HCT116 (cell line): ENCODE results near the gene FAP. TPM values are rescaled to one million over a fixed set of nuclear protein-coding genes. Genes with fewer than 3 reads are reported as not detected.

Experiments
- ATAC-seq: fragments of 200-7000 bp; cut with Tn5 transposase; 2 replicates; pipeline ENCODE4 v1.9.1; 2020; ENCODE audit warnings: mild to moderate bottlenecking, moderate library complexity
- BruUV-seq: library from RNA; stranded (reverse); fragments of 400-500 nt; replicated peaks from 2 replicates; lab custom pipeline; 2021; lab: Mats Ljungman, UMichigan
- CTCF ChIA-PET: fragments of 300-600 bp; sonication (Branson Sonifier 250); formaldehyde crosslinking; loops from one replicate; lab custom pipeline; 2021; ENCODE audit warnings: antibody characterized with exemption; lab: Charles Lee
- POLR2A ChIA-PET: fragments of 300-600, 350-600 bp; sonication (Branson Sonifier 250); formaldehyde crosslinking; loops from one replicate; lab custom pipeline; 2021; ENCODE audit warnings: antibody characterized with exemption; lab: Charles Lee
- RAD21 ChIA-PET, 2 experiments: fragments of 300-600 bp; sonication (Branson Sonifier 250); formaldehyde crosslinking; loops; one replicate each; lab custom pipeline; 2023; ENCODE audit warnings: low total read pairs in 2 of 2; ENCODE audit not compliant: uncharacterized antibody in 2 of 2, unreplicated experiment in 2 of 2, low non-redundant PET in 1 of 2; lab: Charles Lee
- DNase-seq: peaks from one replicate; pipeline ENCODE4 v3.0.0-alpha.2; 2010; ENCODE audit warnings: low read depth, low spot score
- H2AFZ ChIP-seq: fragments of 200-600 bp; shearing (Covaris generic), sonication (generic); 2 replicates; pipeline ENCODE4 v1.6.1; 2017; ENCODE audit warnings: low read depth, mixed run types, mixed read lengths, antibody characterized with exemption, low read length; ENCODE audit not compliant: poor library complexity, severe bottlenecking
- H3K27ac ChIP-seq: 2 replicates; pipeline ENCODE4 v1.5.1; 2012; ENCODE audit warnings: low read depth, low read length
- H3K27me3 ChIP-seq: fragments of 200-600 bp; sonication (generic); 2 replicates; pipeline ENCODE4 v1.6.1; 2016; ENCODE audit warnings: mixed run types, low read length, mixed read lengths; ENCODE audit not compliant: insufficient read depth
- H3K36me3 ChIP-seq, 2 experiments: fragments of 200-500 bp in 1 of 2; fragments of 200-600 bp in 1 of 2; sonication (Bioruptor generic) in 1 of 2; sonication (generic) in 1 of 2; 2 replicates each; pipeline versions ENCODE4 v1.5.1 to v1.6.1; 2014 to 2016; ENCODE audit warnings: low read length in 2 of 2, inconsistent platforms in 1 of 2, mixed read lengths in 1 of 2, mixed run types in 1 of 2; ENCODE audit not compliant: insufficient read depth in 2 of 2, control insufficient read depth in 1 of 2
- H3K4me1 ChIP-seq, 2 experiments: fragments of 200-600 bp in 1 of 2; sonication (generic) in 1 of 2; 2 replicates each; pipeline versions ENCODE4 v1.5.1 to v1.6.1; 2012 to 2017; ENCODE audit warnings: low read length in 2 of 2, inconsistent platforms in 1 of 2, mild to moderate bottlenecking in 1 of 2, mixed read lengths in 1 of 2, mixed run types in 1 of 2, moderate library complexity in 1 of 2; ENCODE audit not compliant: insufficient read depth in 2 of 2, control insufficient read depth in 1 of 2
- H3K4me2 ChIP-seq: fragments of 200-600 bp; sonication (generic); 2 replicates; pipeline ENCODE4 v1.6.1; 2017; ENCODE audit warnings: mixed run types, low read length, mixed read lengths
- H3K4me3 ChIP-seq, 2 experiments: fragments of 200-600 bp in 1 of 2; sonication (generic) in 1 of 2; replicated peaks in 1 of 2; 2 replicates each; pipeline ENCODE4 v1.5.1; 2011 to 2016; ENCODE audit warnings: low read length in 2 of 2, control low read depth in 1 of 2, low read depth in 1 of 2, mild to moderate bottlenecking in 1 of 2, mixed read lengths in 1 of 2, mixed run types in 1 of 2
- H3K79me2 ChIP-seq: fragments of 200-600 bp; sonication (generic); 2 replicates; pipeline ENCODE4 v1.6.1; 2017; ENCODE audit warnings: mild to moderate bottlenecking, mixed run types, low read length, moderate library complexity, mixed read lengths; ENCODE audit not compliant: insufficient read depth
- H3K9ac ChIP-seq: fragments of 200-600 bp; sonication (generic); 2 replicates; pipeline ENCODE4 v1.6.1; 2016; ENCODE audit warnings: low read length, mixed read lengths
- H3K9me2 ChIP-seq: fragments of 200-600 bp; sonication (generic), shearing (Covaris generic); 2 replicates; pipeline ENCODE4 v1.6.1; 2017; ENCODE audit warnings: mixed run types, mild to moderate bottlenecking, moderate library complexity; ENCODE audit not compliant: insufficient read depth
- H3K9me3 ChIP-seq, 2 experiments: fragments of 200-500 bp in 1 of 2; fragments of 200-600 bp in 1 of 2; sonication (Bioruptor generic) in 1 of 2; sonication (generic) in 1 of 2; 2 replicates each; pipeline ENCODE4 v1.6.1; 2014 to 2017; ENCODE audit warnings: low read length in 2 of 2, mixed read lengths in 2 of 2, inconsistent platforms in 1 of 2, low read depth in 1 of 2, mild to moderate bottlenecking in 1 of 2, mixed run types in 1 of 2, moderate library complexity in 1 of 2; ENCODE audit not compliant: control insufficient read depth in 1 of 2, insufficient read depth in 1 of 2
- H4K20me1 ChIP-seq: fragments of 200-600 bp; sonication (generic), shearing (Covaris generic); 2 replicates; pipeline ENCODE4 v1.6.1; 2017; ENCODE audit warnings: mixed run types, mild to moderate bottlenecking, moderate library complexity; ENCODE audit not compliant: insufficient read depth
- ATF3 ChIP-seq: IDR thresholded peaks from 2 replicates; pipeline ENCODE4 v1.6.1; 2012
- CBX3 ChIP-seq: IDR thresholded peaks from 2 replicates; pipeline ENCODE4 v1.6.1; 2012; ENCODE audit warnings: low read depth
- CTCF ChIP-seq, 3 experiments: fragments of 200-600 bp in 1 of 3; sonication (generic) in 1 of 3; IDR thresholded peaks in 2 of 3; conservative IDR thresholded peaks in 1 of 3; 2 replicates each; pipeline ENCODE4 v1.5.1; 2012 to 2017; ENCODE audit warnings: low read depth in 2 of 3, low read length in 2 of 3, antibody characterized with exemption in 1 of 3, borderline replicate concordance in 1 of 3, control low read depth in 1 of 3, mild to moderate bottlenecking in 1 of 3, mixed read lengths in 1 of 3, mixed run types in 1 of 3, moderate library complexity in 1 of 3; ENCODE audit not compliant: insufficient read depth in 1 of 3
- EGR1 ChIP-seq: IDR thresholded peaks from 2 replicates; pipeline ENCODE4 v1.6.1; 2012; ENCODE audit warnings: low read depth
- EZH2 ChIP-seq: fragments of 200-600 bp; sonication (generic); IDR thresholded peaks from 2 replicates; pipeline ENCODE4 v1.6.1; 2017; ENCODE audit warnings: antibody characterized with exemption, mixed run types
- EZH2phosphoT487 ChIP-seq: fragments of 200-600 bp; IDR thresholded peaks from 2 replicates; pipeline ENCODE4 v1.6.1; 2018; ENCODE audit warnings: antibody characterized with exemption, borderline replicate concordance
- FOSL1 ChIP-seq: IDR thresholded peaks from 2 replicates; pipeline ENCODE4 v1.6.1; 2012; ENCODE audit warnings: low read depth
- JUND ChIP-seq: IDR thresholded peaks from 2 replicates; pipeline ENCODE4 v1.6.1; 2012
- MAX ChIP-seq: IDR thresholded peaks from 2 replicates; pipeline ENCODE4 v1.6.1; 2012
- POLR2A ChIP-seq: IDR thresholded peaks from 2 replicates; pipeline ENCODE4 v1.7.0; 2011; ENCODE audit warnings: borderline replicate concordance; ENCODE audit not compliant: insufficient read depth, insufficient read length; ENCODE audit errors: extremely low read depth
- POLR2AphosphoS5 ChIP-seq: IDR thresholded peaks from 2 replicates; pipeline ENCODE4 v1.6.1; 2011; ENCODE audit warnings: mild to moderate bottlenecking, low read depth, low read length, moderate library complexity
- RAD21 ChIP-seq: IDR thresholded peaks from 2 replicates; pipeline ENCODE4 v1.6.1; 2012; ENCODE audit warnings: low read depth, mild to moderate bottlenecking
- REST ChIP-seq: IDR thresholded peaks from 2 replicates; pipeline ENCODE4 v1.6.1; 2012; ENCODE audit warnings: low read depth
- SIN3A ChIP-seq: IDR thresholded peaks from 2 replicates; pipeline ENCODE4 v1.6.1; 2012; ENCODE audit warnings: low read depth
- YY1 ChIP-seq: IDR thresholded peaks from 2 replicates; pipeline ENCODE4 v1.6.1; 2011; ENCODE audit warnings: low read length, low read depth, moderate library complexity, mild to moderate bottlenecking; ENCODE audit not compliant: insufficient replicate concordance; ENCODE audit errors: extremely low read depth
- ZBTB33 ChIP-seq: IDR thresholded peaks from 2 replicates; pipeline ENCODE4 v1.6.1; 2011; ENCODE audit warnings: mild to moderate bottlenecking, low read length, moderate library complexity; ENCODE audit not compliant: insufficient replicate concordance; ENCODE audit errors: extremely low read depth
- ZFX ChIP-seq: fragments of 450-650 bp; IDR thresholded peaks from 2 replicates; pipeline ENCODE4 v1.6.1; 2017
- intact Hi-C: fragments of 100-400 bp; cut with micrococcal nuclease; formaldehyde crosslinking; loops from 2 replicates; pipeline ENCODE4 v1.10.0; 2022
- total RNA-seq: library from RNA; stranded (reverse); gene quantifications from one replicate; pipeline ENCODE4 v1.2.1, GENCODE V29; 2021; ENCODE audit not compliant: unreplicated experiment

The FAP gene
- total RNA-seq, 1 experiment from 2014 or later, result not detected

- Histone ChIP-seq H3K27me3 (no peaks in the 10 kb centered on the region), H3K9me3 (no peaks in the 10 kb centered on the region), H3K27ac (no peak overlapping the region), H2AFZ (no peak overlapping the region), H3K9me2 (no peaks in the 10 kb centered on the region), H3K4me1 (no peaks in the 10 kb centered on the region), H3K36me3 (no peaks in the 10 kb centered on the region), H3K9ac (no peak overlapping the region), H4K20me1 (no peaks in the 10 kb centered on the region), H3K79me2 (no peaks in the 10 kb centered on the region), H3K4me3 (no peak overlapping the region), H3K4me2 (no peak overlapping the region)
- ATAC-seq (no peak), DNase-seq (no peak)
- ChIA-PET POLR2A (no interaction called here), RAD21 (no interaction called here), CTCF (interaction anchor here (1.3 to 1.6 kb wide), 3 partner anchors 9 to 152 kb away, joined by 3 to 4 read pairs (median 3); no protein-coding TSS in a partner anchor)
- intact Hi-C loops, result no loop called here
- BruUV-seq, result no TSS peak
- TF ChIP-seq FOSL1 (no peak), POLR2A (no peak), REST (no peak), POLR2AphosphoS5 (no peak), EGR1 (no peak), MAX (no peak), CBX3 (no peak), RAD21 (no peak), YY1 (no peak), SIN3A (no peak), ATF3 (no peak), ZBTB33 (no peak), EZH2phosphoT487 (no peak), CTCF (IDR thresholded peaks at IDR 0.05 in 2 of 3, conservative IDR thresholded peaks at IDR 0.05 in 1 of 3; ENCODE audit: borderline replicate concordance in 1 of 3, insufficient read depth in 1 of 3, low read depth in 2 of 3, low read length in 2 of 3) (no peak), JUND (no peak), EZH2 (no peak), ZFX (no peak)
These were observed 93.8 kb downstream of the FAP start for GRCh38 chr2:162149466-162149865.
